Smooth muscle cell of bladder (primary cell): ENCODE data around the gene RFC2. TPM values are rescaled to one million over a fixed set of nuclear protein-coding genes. Genes with fewer than 3 reads are reported as not detected.

Experiments
- total RNA-seq: library from RNA; depleted of rRNA; stranded (reverse); fragments of >200 nt; gene quantifications from 2 replicates; pipeline ENCODE4 v1.2.3, GENCODE V29; 2014

Gene RFC2
- total RNA-seq, result 8.8 and 9.5 TPM in 2 replicates

DNA sequence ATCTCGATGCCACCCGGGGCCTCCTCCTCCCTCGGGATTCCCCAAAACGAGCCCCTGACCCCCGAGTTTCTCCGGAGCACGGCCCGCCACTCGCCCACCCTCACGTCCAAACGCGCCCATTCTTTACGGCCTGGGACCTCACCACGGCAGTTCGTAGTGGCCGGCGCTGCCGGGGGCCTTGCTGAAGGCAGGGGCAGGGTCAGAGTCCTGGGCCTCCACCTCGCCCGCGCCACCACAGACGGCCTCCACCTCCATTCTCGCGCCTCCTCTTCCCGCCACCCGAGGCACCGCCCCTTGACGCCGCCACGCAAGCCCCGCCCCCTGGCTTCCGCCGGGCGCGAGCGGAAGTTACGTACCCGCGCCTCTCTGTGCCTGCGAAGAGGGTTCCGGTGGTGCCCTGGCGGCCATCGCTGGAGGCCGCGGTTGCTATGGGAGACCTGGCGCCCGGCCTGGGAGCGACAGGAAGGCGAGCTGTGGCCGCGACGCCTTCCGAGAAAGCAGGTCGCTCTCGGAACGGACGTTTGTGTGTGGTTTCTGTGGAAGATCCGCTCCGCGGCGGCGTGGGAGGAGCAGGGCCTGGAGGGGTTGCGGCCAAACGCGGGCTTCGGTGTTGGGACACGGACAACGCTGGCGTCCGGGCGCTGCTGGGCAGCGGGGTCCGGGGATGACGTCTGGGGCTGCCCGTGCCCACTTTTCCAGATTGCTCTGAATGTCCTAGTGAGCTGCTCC, at the start of gene RFC2:
Gene RFC2 (minus strand): TSS at position 271 of the 729 bp plus-strand sequence. CDS start 16 bp downstream, at position 255.

DNA sequence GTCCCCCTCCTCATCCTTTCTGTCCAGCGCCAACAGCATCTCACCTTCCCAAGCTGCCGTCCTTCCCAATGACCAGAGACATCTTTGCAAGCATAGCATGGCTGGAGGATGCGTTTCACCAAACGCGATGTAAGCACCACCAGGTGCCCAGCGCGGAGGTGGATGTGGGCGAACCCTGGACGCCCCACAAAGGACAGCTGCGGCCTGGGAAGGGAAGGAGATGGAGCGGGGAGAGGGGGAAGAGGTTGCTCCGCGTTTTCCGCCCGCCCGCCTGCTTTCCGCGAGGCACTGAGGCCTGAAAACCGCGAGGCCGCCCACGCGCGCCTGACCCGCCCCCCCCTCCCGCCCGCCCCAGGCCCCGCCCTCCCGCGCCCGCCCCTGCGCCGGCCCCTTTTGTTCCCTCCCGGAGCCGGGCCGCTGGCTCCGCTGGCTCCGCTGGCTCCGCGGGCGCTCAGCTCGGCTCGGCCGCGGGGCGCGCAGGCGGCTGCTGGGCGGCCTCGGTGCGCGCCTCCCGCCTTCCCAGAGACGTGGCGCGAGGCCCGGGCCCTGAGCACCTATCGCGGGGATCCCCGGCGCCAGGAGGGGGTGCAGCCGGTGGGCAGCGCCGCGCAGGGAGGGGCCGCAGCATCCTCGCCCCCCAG, 34.9 kb upstream of the RFC2 start, which contains the start of gene CLIP2:
Gene CLIP2 (plus strand): TSS at position 390 of the 641 bp plus-strand sequence. CDS start 28,140 bp downstream, outside the sequence.

Other genes with a start within 250 kb of the RFC2 start
- gene ELN, start 226.2 kb downstream of the RFC2 start, total RNA-seq, result 1.8 and 4.2 TPM in 2 replicates
- gene LIMK1, start 170.6 kb downstream of the RFC2 start, total RNA-seq, result 36.6 and 57.0 TPM in 2 replicates
- 358 and 393 TPM in 2 replicates for gene EIF4H, start 80.0 kb downstream of the RFC2 start, total RNA-seq
- gene LAT2, start 44.4 kb downstream of the RFC2 start, total RNA-seq, result 0.14 and 0.55 TPM in 2 replicates
- 41.8 and 51.7 TPM in 2 replicates for gene CLIP2, start 35.0 kb upstream of the RFC2 start, total RNA-seq
- gene GTF2IRD1, start 199.5 kb upstream of the RFC2 start, total RNA-seq, result 8.5 and 9.9 TPM in 2 replicates